SH-SY5Y (cell line): ENCODE results near the gene GRK4.

Source experiments
- GATA2 ChIP-seq: IDR thresholded peaks from 2 replicates; pipeline ENCODE4 v1.6.1; 2011; ENCODE audit warnings: mild to moderate bottlenecking, low read depth, low read length
- GATA3 ChIP-seq: IDR thresholded peaks from 2 replicates; pipeline ENCODE4 v1.6.1; 2011; ENCODE audit warnings: low read depth, mild to moderate bottlenecking, low read length, moderate library complexity

DNA sequence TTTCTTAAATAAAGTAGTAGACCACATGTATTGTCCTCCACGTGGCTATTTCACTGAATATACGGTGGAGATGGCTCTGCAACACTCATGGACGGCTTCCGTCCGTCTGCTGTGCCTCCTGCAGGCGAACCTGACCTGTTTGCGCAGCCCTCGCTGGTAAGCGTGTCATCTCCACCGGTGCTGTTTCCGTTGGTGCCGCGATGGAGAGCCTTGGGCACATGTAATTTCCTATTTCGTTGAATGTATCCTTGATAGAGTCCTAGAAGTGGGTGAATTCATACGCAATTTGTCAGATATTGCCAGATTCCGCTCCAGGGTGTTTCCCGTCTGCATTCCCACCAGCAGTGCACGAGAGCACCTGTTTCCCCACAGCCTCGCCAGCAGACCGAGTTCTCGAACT is 62.5 kb downstream of the GRK4 start:
- TF ChIP-seq GATA2, result no peak
- TF ChIP-seq GATA3, result no peak
